HT-29 (cell line): Measurements from ENCODE around the gene CCM2. TPM values are rescaled to one million over a fixed set of nuclear protein-coding genes. Genes with fewer than 3 reads are reported as not detected.

Source experiments
- DNase-seq: peaks from one replicate; pipeline ENCODE4 v3.0.0-alpha.2; 2015; ENCODE audit warnings: low spot score
- total RNA-seq: library from RNA; depleted of rRNA; stranded (reverse); fragments of >200 nt; shearing (Covaris generic); gene quantifications from 2 replicates; pipeline ENCODE4 v1.2.3, GENCODE V29; 2014; rRNA removed

Gene CCM2
- total RNA-seq, result 69.8 and 90.2 TPM in 2 replicates

- peak; percentile 36 for DNase-seq
Measured at GRCh38 chr7:45000093-45001032, at the start of gene CCM2. Gene CCM2, plus strand, starts transcription at chr7:45000201. Its CDS starts 133 bp downstream, at chr7:45000334.

GRCh38 chr7:44953156-44953555 is 46.8 kb upstream of the CCM2 start:
- DNase-seq, result no peak

- no peak for DNase-seq
Measured at GRCh38 chr7:44955733-44956132, 44.3 kb upstream of the CCM2 start.

GRCh38 chr7:44956157-44956766 is 43.7 kb upstream of the CCM2 start:
- DNase-seq, result no peak

GRCh38 chr7:44958645-44959344 is 41.2 kb upstream of the CCM2 start:
- DNase-seq, result no peak

- no peak for DNase-seq
Measured at GRCh38 chr7:44959433-44959951, 40.5 kb upstream of the CCM2 start.

- DNase-seq, result no peak
Measured at GRCh38 chr7:44960011-44960580, 39.9 kb upstream of the CCM2 start.

- no peak for DNase-seq
Measured at GRCh38 chr7:44961844-44962482, 38.0 kb upstream of the CCM2 start.

- DNase-seq, result no peak
Measured at GRCh38 chr7:44962483-44963251, 37.3 kb upstream of the CCM2 start.

GRCh38 chr7:44963364-44964290 is 36.4 kb upstream of the CCM2 start:
- no peak for DNase-seq

GRCh38 chr7:44964384-44964830 is 35.6 kb upstream of the CCM2 start:
- no peak for DNase-seq

GRCh38 chr7:44964831-44965440 is 35.1 kb upstream of the CCM2 start:
- no peak for DNase-seq

GRCh38 chr7:44965441-44965903 is 34.5 kb upstream of the CCM2 start:
- no peak for DNase-seq

GRCh38 chr7:44965937-44966730 is 33.9 kb upstream of the CCM2 start:
- no peak for DNase-seq

GRCh38 chr7:44966731-44967538 is 33.1 kb upstream of the CCM2 start:
- no peak for DNase-seq

GRCh38 chr7:44967571-44968446 is 32.2 kb upstream of the CCM2 start:
- no peak for DNase-seq
